IgD-negative memory B cell (primary cell): ENCODE data around the gene USP35. TPM values are rescaled to one million over a fixed set of nuclear protein-coding genes. Genes with fewer than 3 reads are reported as not detected.

ENCODE experiments used
- polyA plus RNA-seq: library from polyadenylated mRNA; unstranded; fragments of 300-500 nt; fragmentation: Illumina TruSeq; gene quantifications from one replicate; pipeline ENCODE4 v1.2.3, GENCODE V29; 2021

USP35 gene
- polyA plus RNA-seq, 1 donor from 2014 or later: 0.30 TPM

Other genes starting within 250 kb of the USP35 start
- gene INTS4, start 194.3 kb upstream of the USP35 start, polyA plus RNA-seq: 34.6 TPM
- gene KCTD14, start 165.6 kb upstream of the USP35 start, polyA plus RNA-seq: 0.30 TPM
- gene THRSP, start 125.1 kb upstream of the USP35 start, polyA plus RNA-seq: not detected
- 174 TPM for gene NDUFC2, start 109.1 kb upstream of the USP35 start, polyA plus RNA-seq
- gene ALG8, start 49.3 kb upstream of the USP35 start, polyA plus RNA-seq: 55.1 TPM
- gene KCTD21, start 293 bp upstream of the USP35 start, polyA plus RNA-seq: 1.9 TPM
- gene GAB2, start 228.9 kb downstream of the USP35 start, polyA plus RNA-seq: 4.2 TPM